GM19324 (cell line): Measurements from ENCODE around the gene PROM1.

ENCODE experiments used
- ATAC-seq: cut with Tn5 transposase; IDR thresholded peaks from one replicate; pipeline ENCODE4 v1.9.1; 2021; ENCODE audit warnings: mild to moderate bottlenecking, moderate library complexity; ENCODE audit not compliant: unreplicated experiment, low FRiP score

Gene PROM1

DNA sequence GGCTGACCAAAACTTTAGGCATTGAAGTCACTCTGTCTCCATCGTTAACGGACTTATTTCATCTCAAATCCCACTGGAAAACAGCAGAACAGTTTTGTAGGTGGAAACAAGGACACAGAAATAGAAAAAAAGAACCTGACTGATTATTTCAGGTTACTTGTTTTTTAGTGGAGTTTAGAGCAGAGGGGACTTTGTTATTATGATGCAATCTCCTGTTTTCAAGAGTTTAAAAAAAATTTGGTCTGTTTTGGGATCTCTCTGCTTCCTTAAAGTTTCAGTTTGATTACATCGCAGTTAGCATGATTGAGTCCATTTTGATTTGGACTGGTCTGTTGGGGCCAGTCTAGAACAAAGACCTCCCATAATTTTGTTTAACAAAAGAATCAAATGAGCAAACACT, 13.6 kb downstream of the PROM1 start:
- ATAC-seq: no peak

DNA sequence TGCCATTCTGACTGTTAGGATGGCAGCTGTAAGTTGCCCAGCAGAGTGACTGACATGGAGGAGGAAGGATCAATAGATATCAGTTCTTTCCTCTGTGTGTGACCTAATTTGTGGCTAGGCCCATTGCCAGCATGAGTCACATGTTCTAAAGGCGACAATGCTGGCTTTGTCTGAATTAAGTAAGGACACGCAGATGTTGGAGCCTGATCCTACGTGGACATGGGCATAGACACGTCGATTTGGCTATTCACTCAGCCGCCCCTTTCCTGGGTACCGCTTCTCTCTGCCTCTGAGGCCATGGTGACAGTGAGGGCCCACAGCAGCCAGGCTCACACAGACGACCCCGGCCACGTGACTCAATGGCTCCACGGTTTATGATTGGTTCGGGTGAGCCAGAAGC, 16.3 kb downstream of the PROM1 start:
- ATAC-seq: no peak

DNA sequence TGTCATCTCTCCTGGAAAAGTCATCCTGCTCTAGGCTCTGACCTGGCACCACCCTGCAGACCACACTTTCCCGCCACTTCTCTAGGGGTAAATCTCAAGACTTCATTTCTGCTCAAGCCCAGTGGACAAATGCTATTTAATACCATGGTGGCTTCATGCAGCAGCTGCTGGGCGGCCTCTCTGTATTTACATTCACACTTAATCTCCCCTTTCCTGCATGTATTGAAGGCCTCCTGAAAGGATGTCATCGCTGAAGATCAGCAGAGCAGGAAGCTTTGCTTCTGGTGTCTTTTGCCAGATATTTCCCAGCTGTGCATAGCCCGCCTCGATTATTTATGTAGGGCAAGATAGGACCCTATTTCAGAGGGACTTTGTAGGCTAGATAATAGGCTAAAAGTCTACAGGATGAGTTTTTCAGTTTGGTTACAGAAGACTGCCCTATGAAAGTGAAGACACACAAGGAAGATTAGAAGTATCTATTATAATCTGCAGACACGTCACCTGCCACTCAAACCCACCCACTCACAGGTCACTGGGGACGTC, 17.2 kb downstream of the PROM1 start:
- ATAC-seq: no peak

DNA sequence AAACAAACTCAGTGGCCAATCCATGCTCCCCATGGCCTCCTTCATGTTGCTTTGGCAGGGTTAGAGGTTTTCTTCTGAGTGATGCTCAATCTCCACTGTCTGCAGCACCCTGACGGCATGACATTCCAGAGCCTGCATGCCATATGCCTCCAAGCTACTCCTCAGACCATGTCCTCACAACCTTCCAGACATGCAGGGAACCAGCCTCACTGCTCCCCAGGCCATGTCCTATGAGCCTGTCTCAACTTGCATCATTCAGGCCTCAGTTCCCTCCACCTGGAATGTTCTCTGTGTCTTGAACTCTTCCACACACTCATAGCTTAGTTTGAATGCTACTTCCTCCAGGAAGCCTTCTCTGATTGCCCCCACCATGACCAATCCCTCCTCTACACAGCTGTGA, 18.8 kb downstream of the PROM1 start:
- ATAC-seq: no peak

DNA sequence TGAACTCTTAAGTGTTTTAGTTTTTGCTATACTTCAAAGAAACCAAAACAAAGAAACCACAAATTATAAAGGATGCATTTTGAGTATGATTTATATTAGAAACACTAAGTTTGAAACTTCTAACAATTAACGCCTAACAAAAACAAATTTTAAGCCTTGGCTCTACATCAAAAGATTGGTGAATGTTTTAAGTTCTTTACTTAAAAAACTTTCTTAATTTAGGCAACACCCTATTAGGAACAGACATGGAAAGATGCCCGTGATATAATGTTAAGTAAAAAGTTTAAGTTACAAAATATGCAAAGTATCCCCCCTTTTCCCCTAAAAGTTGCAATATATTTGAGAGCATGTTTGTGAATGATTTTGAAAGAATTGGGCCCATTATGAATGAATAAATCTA, 21.2 kb downstream of the PROM1 start:
- ATAC-seq: no peak

DNA sequence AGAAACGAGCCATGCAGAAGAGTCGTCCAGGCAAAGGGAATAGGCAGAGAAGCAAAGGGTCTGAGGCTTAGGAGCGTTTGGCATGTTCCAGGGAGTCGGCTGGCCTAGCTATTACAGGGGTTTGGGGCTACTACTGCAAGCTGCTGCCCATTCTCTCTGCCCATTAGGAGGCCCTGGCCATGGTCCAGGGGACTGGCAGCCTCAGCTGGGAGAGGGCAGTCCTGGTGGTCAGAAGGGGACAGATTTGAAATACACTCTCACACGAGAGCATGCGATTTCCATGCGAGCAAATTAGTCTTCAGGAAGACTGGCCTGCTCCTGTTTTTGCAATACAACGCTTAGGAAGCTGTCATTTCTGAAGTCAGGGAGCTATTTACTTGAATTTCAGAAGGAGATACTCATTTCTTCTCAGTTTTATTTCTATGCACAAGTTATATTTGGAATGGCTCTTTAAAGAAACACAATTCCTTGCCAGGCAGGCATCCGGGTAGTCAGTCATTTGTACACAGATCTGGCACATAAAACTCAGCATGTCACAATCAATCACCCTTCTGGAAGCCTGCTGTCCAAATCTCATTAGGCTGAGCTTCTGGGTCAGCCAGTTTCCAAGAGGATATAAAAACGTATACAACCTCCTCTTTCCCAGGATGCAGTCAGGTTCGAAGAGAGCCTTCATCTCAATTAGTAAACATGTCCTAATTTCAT, 27.0 kb downstream of the PROM1 start:
- ATAC-seq: no peak

DNA sequence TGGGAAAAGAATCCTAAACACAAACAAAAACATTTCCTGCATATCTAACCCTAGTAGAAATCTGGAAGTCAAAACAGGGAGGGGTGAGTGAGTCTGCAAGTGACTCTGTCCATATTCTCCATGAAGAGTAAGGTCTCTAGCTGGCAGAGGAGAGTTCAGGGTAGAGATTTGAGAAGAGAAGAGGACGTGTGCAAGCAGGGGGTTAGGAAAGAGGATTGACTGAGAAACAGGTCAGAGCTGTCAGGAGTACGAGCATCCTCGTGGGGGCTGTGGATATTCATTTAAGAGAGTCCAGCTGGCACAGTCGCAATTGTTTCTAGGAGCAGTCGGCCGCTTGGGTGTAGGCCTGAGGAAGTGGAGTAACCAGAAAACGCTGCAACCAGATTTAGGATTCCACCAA, 27.9 kb downstream of the PROM1 start:
- no peak for ATAC-seq

DNA sequence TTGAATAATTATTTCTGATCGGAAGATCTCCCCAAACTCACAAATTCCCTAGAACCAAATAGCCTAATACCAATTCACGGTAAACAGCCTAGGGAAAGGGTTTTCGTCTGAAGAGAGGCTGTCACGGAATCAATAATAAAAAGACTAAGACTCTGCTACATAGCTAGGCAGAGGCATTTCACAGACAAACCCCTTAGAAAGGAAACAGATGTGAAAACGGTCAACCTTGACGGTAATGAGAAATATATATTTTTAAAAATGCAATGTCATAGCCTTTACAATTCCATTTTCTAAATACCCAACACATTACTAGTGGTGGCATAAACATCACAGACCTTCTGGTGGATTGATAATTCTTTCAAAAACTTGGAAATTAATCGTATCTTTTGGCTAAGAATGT, 28.4 kb downstream of the PROM1 start:
- ATAC-seq: no peak

DNA sequence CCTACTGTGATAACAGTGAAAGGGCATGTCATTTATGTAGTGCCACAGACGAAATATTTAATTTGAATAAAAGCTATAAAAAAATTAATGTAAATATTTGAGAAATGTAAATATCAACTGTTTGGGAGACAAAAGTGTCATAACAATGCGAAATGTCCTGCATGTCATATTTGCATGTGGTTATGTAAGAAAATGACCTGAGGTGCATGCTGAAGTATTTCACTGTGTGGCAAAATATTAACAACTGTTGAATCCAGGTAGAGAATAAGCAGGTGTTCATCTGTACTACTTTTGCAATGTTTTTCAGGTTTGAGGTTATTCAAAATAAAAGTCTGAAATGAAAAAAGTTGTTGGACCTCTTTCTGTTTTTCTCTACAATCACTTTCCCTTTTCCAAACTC, 30.9 kb downstream of the PROM1 start:
- ATAC-seq: no peak

DNA sequence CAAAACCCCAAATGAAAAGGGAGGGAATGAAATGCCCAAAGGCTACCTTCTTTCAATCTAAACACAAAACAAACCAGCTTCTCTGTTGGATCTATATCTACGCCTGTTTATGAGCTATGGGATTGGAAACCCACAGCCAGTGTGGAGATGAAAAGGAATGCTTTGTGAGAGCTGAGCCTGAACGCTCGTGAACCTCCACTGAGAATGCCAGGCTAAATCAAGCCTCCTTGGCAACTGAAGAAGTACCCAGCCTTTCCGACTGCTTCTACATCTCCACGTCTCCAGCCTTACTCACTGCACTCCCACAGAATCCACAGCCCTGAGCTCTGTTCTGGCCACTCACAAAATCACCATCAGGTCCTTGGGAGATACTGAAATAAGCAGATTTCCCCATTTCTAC, 31.8 kb downstream of the PROM1 start:
- no peak for ATAC-seq

DNA sequence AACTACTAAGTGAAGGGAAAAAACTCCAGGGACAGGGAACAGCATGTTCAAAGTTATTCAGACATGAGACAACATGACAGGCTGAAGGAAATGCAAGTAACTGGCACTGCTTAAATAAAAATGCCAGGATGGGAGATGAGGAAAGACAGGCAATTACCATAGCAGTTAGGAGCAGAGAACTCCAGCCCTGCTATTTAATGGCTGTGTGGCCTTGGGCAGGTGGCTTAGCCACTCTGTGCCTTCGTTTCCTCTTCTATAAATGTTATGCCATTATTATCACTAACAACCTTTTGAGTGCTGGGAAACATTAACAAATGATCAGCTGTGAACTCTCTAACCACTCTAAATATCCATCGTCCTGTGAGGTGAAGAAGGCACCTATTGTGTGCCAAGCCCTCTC, 32.7 kb downstream of the PROM1 start:
- no peak for ATAC-seq

DNA sequence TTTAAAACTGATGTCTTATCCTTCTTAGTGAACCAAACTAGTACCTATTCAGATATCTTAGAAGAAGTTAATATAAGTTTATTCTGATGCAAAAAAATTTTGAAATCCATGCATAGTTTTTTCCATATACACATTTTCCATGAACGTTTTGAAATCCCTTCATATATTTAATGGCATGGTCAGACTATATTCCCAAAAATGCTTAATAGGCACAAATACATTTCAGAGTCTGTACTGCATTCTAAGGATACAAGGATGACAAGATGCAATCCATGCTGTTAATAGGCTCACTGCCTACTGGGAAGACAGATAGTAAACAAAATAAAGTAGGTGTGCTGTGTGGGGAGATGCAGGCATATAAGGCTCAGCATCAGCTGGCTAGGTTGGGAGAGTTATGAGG, 33.2 kb downstream of the PROM1 start:
- no peak for ATAC-seq

DNA sequence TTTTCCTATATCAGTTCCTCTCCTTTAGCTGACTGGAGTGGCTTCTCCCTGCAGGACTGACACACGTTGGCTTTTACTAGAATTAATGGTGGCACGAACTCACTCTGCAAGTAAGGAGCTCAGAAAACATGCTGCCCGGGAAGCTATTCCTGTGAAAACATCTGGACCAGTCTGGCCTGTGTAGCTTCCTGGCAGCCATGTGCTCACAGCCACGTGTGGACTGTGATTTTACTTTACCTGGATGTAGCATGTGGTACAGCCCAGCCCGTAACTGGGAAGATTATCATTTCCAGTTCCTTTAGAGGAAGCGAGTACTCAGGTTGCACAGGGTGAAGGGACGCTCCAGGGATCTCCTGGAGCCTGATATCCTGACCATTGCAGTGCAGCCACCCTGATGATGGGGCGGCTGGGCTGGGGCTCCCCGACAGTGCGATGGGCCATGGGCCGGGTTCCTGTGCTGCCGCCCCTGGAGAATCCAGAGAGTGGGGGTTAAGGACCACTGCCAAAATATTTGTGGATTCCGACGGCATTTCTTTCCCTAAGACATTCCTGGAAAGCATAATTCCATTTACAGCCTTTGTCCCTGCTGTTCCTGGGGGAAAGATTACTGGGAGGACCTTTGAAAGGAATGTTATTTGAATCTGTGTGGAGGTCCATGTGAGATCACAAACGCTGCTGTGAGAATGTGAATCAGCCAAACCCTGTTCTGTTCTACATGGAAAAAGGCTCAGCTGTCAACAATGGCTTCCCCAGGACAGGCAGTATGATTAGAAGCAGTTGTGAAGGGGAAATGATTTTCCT, 35.0 kb downstream of the PROM1 start:
- no peak for ATAC-seq

DNA sequence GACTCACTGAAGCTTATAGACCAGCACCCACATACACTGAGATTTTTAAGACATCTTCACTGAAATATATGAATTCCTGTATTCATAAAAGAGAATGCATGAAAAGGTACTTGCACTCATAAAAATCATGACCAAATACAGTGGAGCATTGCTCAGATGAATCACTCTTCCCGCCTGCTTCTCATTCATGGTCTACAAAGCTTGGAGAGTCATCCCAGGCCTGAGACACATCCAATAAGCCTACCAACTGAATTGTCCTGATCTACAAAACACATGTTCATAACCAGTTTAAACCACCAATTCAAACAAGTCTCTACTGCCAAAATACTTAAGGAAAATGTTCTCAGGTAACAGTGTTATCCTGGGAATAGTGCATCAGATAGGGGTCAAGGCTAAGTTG, 38.1 kb downstream of the PROM1 start:
- no peak for ATAC-seq

DNA sequence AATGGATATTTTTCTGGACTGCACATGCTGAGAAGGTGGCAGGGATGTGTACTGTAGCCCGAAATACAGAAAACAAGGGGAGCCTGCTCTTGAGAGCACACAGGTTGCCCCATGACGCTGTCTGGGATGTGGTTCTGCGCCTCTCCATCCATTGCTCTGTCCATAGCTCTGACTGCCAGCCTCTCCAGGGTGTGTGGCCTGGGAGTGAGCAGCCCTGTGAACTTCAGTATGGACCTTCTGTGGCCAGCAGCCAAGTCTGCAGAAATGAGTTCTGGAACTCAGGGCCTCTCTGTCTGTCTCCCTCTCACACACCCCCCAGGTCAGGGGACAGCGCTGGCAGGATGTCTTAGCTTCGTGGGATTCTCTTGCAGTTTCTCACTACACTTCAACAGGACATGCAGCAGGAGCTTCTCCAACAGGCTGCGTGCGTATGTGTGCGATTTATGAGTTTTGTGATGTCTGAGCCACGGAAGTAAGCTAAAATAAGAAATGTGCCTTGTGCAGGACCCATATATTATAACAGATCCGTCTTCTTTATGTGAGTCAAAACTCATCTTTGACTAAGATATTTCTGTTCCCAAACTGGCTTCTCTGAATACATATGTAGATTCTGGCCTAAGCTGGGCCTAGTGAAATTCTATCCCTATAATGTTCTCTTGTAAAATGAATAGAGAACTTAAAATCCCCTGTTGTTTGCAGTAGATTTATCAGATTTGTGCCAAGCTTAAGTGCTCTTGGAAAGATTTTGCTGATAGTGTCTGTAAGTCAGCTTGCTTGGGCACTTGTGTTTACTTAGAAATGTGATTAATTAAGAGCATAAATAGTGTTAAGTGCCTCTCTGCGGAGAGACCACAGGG, 40.0 kb downstream of the PROM1 start:
- no peak for ATAC-seq

DNA sequence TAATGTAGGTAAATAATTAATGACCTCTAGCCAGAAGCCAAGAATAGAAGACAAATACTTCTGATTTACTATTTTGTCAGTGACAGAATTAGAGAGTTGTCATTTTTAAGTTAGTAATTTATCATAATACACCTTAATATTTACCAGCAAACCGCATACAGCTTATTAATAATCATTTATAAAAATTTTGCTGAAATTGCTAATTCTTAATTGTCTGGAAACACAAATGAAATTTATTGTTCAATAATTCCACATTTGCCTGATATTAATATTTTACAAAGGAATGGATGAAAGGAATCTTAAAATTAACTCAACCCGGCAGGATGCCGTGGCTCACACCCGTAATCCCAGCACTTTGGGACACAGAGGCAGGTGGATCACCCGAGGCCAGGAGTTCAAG, 44.7 kb downstream of the PROM1 start:
- ATAC-seq: no peak

DNA sequence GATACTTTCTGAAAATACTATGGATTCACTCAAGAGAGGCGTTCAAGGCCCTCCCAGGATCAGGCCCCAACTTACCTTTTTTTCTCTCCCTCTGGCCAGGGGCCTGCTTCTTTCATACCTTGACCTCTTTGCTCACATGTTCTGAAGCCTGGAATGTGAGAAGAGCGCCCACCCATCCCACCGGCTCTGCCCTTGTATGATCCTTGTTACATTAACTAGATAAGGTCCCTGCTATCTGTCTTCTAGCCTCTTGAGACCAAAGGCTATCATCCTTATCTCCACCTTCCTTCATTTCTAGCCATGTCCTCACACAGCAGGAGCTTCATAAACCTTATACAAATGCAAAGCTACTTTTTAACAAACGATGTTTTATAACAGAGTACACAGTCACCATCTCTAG, 45.9 kb downstream of the PROM1 start:
- no peak for ATAC-seq

DNA sequence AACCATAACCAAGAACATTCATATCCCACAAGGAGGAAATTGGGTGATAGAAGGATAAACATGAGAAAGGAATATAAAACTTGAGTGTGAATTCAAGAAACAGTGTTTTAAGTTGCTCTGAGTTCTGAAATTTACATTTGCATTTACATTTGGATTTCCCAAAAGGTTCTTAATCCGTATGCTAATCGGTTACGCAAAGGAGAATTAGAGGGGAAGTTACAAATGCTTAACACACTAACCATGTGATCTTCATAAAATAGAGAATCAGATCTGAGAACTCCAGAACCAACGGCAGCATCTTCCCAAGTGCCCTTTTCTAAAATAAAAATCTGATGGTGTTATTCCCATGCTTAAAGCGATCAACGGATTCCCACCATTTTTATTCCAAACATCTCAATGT, 48.0 kb downstream of the PROM1 start:
- no peak for ATAC-seq

DNA sequence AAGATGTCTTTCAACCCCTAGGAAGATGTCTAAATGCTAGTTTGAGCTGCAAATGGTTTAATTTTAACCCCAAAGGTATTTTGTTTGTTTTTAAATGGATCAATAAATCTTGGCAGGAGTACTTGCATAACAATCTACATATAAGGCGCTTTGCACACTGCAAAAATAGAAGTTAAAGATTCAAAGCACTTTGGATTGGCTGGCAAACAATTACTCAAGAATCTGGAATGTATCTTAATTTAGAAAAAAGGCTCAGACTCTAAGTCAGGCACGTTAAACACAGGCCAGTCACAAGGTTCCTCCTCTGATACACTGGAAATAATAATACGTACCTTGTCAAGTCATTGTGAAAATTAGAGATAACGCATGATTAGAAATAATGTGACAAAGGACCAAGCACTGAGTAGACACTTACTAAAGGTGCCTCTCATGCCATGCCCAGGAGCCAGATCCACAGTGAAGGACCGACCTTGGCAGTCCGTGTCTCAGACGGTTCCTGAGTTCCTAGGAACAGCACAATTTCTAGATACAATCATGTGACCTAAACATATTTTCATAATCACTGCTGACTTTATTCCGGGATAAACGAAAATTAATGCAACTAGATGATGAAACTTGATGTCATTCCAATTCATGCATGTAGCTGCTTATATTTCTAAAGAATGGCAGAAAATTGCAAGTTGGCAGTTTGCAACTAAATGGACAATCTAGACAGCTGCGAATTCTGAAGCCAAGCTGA, 49.6 kb downstream of the PROM1 start:
- no peak for ATAC-seq

DNA sequence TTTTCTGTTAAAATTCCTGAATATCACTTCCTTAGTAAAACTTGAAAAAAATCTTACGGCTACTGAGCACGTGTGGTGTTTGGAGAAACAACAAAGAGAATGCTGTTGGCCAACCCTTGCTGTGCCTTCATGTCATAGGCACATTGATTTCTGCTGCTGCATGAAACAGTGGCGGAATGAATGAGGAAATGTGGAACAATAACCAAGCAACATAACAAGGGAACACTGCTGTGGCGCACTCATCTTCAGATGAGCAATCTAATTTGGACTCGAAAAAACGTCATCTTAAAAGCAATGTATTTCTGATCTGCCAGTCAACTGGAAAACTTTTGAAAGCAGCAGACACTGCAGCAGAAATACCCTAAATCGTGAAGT, 51.4 kb downstream of the PROM1 start:
- ATAC-seq: no peak
